HEK293T (cell line): ENCODE data around the gene ROCK1.

ENCODE experiments used
- CTCF ChIA-PET: fragments of 350-600 bp; formaldehyde crosslinking; extraction: SDS; loops from one replicate; lab custom pipeline; 2021; ENCODE audit warnings: antibody characterized with exemption, inconsistent platforms; lab: Yijun Ruan, JAX
- POLR2A ChIA-PET: fragments of 350-600 bp; formaldehyde crosslinking; extraction: SDS; loops from one replicate; lab custom pipeline; 2020; ENCODE audit warnings: antibody characterized with exemption, inconsistent platforms; lab: Yijun Ruan, JAX
- DNase-seq: peaks from one replicate; pipeline ENCODE4 v3.0.0; 2012; ENCODE audit warnings: mixed read lengths; ENCODE audit errors: extremely low spot score
- ARNT ChIP-seq: fragments of 450-650 bp; IDR thresholded peaks from 2 replicates; pipeline ENCODE4 v1.6.1; 2017; ENCODE audit warnings: mild to moderate bottlenecking
- BHLHE40 ChIP-seq: fragments of 450-650 bp; IDR thresholded peaks from 2 replicates; pipeline ENCODE4 v1.6.1; 2016; ENCODE audit warnings: mild to moderate bottlenecking, moderate library complexity, borderline replicate concordance
- CTBP1 ChIP-seq: fragments of 450-650 bp; IDR thresholded peaks from 2 replicates; pipeline ENCODE4 v1.6.1; 2016; ENCODE audit warnings: borderline replicate concordance
- ELF4 ChIP-seq: fragments of 450-650 bp; IDR thresholded peaks from 2 replicates; pipeline ENCODE4 v1.6.1; 2017; ENCODE audit warnings: antibody characterized with exemption
- FOXA1 ChIP-seq: fragments of 450-650 bp; IDR thresholded peaks from 2 replicates; pipeline ENCODE4 v1.6.1; 2016; ENCODE audit warnings: mild to moderate bottlenecking
- FOXK2 ChIP-seq: fragments of 450-650 bp; IDR thresholded peaks from 2 replicates; pipeline ENCODE4 v1.6.1; 2016; ENCODE audit warnings: mild to moderate bottlenecking
- FOXM1 ChIP-seq: fragments of 450-650 bp; IDR thresholded peaks from 2 replicates; pipeline ENCODE4 v1.6.1; 2017; ENCODE audit warnings: mild to moderate bottlenecking, borderline replicate concordance
- HDGF ChIP-seq: fragments of 450-650 bp; IDR thresholded peaks from 2 replicates; pipeline ENCODE4 v1.6.1; 2017; ENCODE audit warnings: antibody characterized with exemption, borderline replicate concordance
- L3MBTL2 ChIP-seq: fragments of 450-650 bp; conservative IDR thresholded peaks from 2 replicates; pipeline ENCODE4 v1.6.1; 2016; ENCODE audit warnings: mild to moderate bottlenecking
- LEF1 ChIP-seq: fragments of 450-650 bp; IDR thresholded peaks from 2 replicates; pipeline ENCODE4 v1.6.1; 2017; ENCODE audit warnings: mild to moderate bottlenecking, borderline replicate concordance
- NFRKB ChIP-seq: fragments of 450-650 bp; IDR thresholded peaks from 2 replicates; pipeline ENCODE4 v1.6.1; 2016; ENCODE audit warnings: mild to moderate bottlenecking, moderate library complexity
- PKNOX1 ChIP-seq: fragments of 450-650 bp; IDR thresholded peaks from 2 replicates; pipeline ENCODE4 v1.6.1; 2016
- SP1 ChIP-seq: fragments of 450-650 bp; IDR thresholded peaks from 2 replicates; pipeline ENCODE4 v1.6.1; 2017
- SUZ12 ChIP-seq: fragments of 450-650 bp; IDR thresholded peaks from 2 replicates; pipeline ENCODE4 v1.6.1; 2016; ENCODE audit warnings: mild to moderate bottlenecking
- TARDBP ChIP-seq: fragments of 450-650 bp; IDR thresholded peaks from 2 replicates; pipeline ENCODE4 v1.6.1; 2016
- ZNF384 ChIP-seq: fragments of 450-650 bp; IDR thresholded peaks from 2 replicates; pipeline ENCODE4 v1.6.1; 2016

Gene ROCK1

GRCh38 chr18:21109936-21110712 is 1.5 kb downstream of the ROCK1 start:
- TF ChIP-seq PKNOX1 (0 out of 2 replicates have a peak, but pooled peaks have one; percentile 9), ARNT (no peak)
- DNase-seq = no peak
- CTCF ChIA-PET = interaction anchor here (0.5 to 0.7 kb wide), 2 partner anchors 38 to 69 kb away, joined by 3 to 4 read pairs; no protein-coding TSS in a partner anchor
- POLR2A ChIA-PET = no interaction called here

GRCh38 chr18:21105936-21106335 is 5.7 kb downstream of the ROCK1 start:
- POLR2A ChIA-PET = no interaction called here
- DNase-seq = no peak
- TF ChIP-seq TARDBP (no peak), ZNF384 (no peak), ARNT (no peak), PKNOX1 (no peak), FOXA1 (no peak), FOXK2 (no peak)
- CTCF ChIA-PET = no interaction called here

GRCh38 chr18:21101172-21101571 is 10.4 kb downstream of the ROCK1 start:
- CTCF ChIA-PET = no interaction called here
- DNase-seq = no peak
- POLR2A ChIA-PET = interaction anchor here (2.7 kb wide), 1 partner anchor 11 kb away, joined by 16 read pairs; the partner anchor contains the start of gene ROCK1
- no peak for TF ChIP-seq ARNT
- no peak for TF ChIP-seq FOXM1
- TF ChIP-seq LEF1 = no peak
- TF ChIP-seq TARDBP = no peak
- no peak for TF ChIP-seq SUZ12
- TF ChIP-seq SP1 = no peak
- TF ChIP-seq NFRKB = no peak
- TF ChIP-seq ZNF384 = no peak

- no peak for TF ChIP-seq FOXA1
- TF ChIP-seq FOXM1 = no peak
- TF ChIP-seq ZNF384 = no peak
- no peak for TF ChIP-seq PKNOX1
- TF ChIP-seq FOXK2 = no peak
- TF ChIP-seq TARDBP = no peak
- TF ChIP-seq ELF4 = no peak
- TF ChIP-seq NFRKB = no peak
- no peak for TF ChIP-seq L3MBTL2
- TF ChIP-seq BHLHE40 = no peak
- no peak for DNase-seq
- ChIA-PET CTCF (interaction anchor here (1.1 kb wide), 1 partner anchor 10 kb away, joined by 3 read pairs; no protein-coding TSS in a partner anchor), POLR2A (interaction anchor here (0.7 to 2.7 kb wide), 2 partner anchors 11 to 76 kb away, joined by 4 to 16 read pairs; partner anchors contain the start of gene ROCK1)
These were observed 10.9 kb downstream of the ROCK1 start for GRCh38 chr18:21100678-21101077.

- CTCF ChIA-PET = interaction anchor here (1.1 kb wide), 1 partner anchor 9 kb away, joined by 3 read pairs; no protein-coding TSS in a partner anchor
- TF ChIP-seq LEF1 = no peak
- TF ChIP-seq FOXA1 = no peak
- no peak for TF ChIP-seq BHLHE40
- TF ChIP-seq ELF4 = no peak
- TF ChIP-seq HDGF = no peak
- no peak for TF ChIP-seq SUZ12
- TF ChIP-seq ZNF384 = no peak
- TF ChIP-seq TARDBP = no peak
- TF ChIP-seq FOXK2 = no peak
- DNase-seq = no peak
- POLR2A ChIA-PET = interaction anchor here (0.7 to 2.7 kb wide), 2 partner anchors 12 to 76 kb away, joined by 4 to 16 read pairs; partner anchors contain the start of gene ROCK1
These were observed 11.5 kb downstream of the ROCK1 start for GRCh38 chr18:21100146-21100545.

GRCh38 chr18:21099442-21099841 is 12.2 kb downstream of the ROCK1 start:
- TF ChIP-seq HDGF = no peak
- no peak for TF ChIP-seq ELF4
- no peak for TF ChIP-seq NFRKB
- no peak for TF ChIP-seq SUZ12
- no peak for TF ChIP-seq PKNOX1
- TF ChIP-seq L3MBTL2 = no peak
- TF ChIP-seq CTBP1 = no peak
- no peak for TF ChIP-seq TARDBP
- TF ChIP-seq FOXK2 = no peak
- CTCF ChIA-PET = interaction anchor here (1.1 kb wide), 1 partner anchor 8 kb away, joined by 3 read pairs; no protein-coding TSS in a partner anchor
- no peak for DNase-seq
- POLR2A ChIA-PET = interaction anchor here (2.7 kb wide), 1 partner anchor 12 kb away, joined by 16 read pairs; the partner anchor contains the start of gene ROCK1
